ENCODE results near the gene GSE1.
"Not testable (repeated sequence)": the region's sequence is repeated elsewhere in the genome, so short reads cannot be mapped to it uniquely, and the experiment has no call there.

The GSE1 gene

DNA sequence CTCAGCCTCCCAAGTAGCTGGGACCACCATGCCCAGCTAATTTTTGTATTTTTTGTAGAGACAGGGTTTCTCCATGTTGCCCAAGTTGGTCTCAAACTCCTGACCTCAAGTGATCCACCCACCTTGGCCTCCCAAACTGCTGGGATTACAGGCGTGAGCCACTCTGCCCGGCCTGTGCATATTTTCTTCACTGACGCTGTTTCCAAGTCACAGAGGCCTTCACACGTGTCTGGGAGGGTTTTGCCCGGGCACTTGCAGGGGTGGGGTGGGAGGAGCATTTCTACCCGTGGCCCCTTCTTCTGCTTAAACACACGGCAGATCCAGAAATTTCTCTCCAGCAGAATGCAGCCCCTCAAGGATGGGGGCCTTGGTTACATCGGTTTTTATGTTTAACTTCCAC, 20.8 kb upstream of the GSE1 start:
- not testable (repeated sequence) for DNase-seq

DNA sequence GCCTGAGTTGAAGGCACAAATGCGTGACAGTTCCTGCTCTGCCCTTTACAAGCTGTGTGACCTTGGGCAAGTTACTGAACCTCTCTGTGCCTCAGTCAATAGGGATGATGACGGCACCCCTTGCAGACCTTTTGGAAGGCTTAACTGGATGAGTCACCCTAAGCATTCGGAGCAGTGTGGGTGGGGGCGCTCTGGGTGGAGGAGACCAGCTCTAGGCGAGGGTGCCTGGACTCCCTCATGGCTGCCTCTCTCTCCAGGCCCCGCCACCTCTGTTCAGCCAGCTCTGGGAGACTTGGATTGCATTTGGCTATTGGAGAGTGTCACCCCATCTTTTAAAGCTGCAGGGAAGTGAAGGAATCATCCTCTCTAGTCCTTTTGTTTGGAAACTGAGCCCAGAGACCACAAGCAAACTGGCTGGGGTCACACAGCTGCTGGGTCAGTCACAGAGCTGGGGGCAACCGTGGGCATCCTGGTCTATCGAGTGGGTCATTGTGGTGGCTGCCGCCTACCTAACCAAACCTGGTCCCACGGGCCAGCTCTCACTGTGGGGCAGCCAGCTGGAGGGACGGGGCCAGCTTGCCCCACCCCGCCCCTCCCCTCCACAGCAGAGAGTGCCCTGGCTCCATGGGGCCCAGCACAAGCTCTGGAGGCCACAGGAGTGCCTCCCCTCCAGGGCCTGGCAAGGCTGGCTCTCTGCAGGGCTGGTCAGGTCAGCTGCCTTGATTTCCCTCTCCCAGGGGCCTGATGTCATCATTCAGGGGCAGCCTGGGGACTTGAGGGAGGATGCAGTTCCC, 20.2 kb upstream of the GSE1 start:
- no peak for DNase-seq

DNA sequence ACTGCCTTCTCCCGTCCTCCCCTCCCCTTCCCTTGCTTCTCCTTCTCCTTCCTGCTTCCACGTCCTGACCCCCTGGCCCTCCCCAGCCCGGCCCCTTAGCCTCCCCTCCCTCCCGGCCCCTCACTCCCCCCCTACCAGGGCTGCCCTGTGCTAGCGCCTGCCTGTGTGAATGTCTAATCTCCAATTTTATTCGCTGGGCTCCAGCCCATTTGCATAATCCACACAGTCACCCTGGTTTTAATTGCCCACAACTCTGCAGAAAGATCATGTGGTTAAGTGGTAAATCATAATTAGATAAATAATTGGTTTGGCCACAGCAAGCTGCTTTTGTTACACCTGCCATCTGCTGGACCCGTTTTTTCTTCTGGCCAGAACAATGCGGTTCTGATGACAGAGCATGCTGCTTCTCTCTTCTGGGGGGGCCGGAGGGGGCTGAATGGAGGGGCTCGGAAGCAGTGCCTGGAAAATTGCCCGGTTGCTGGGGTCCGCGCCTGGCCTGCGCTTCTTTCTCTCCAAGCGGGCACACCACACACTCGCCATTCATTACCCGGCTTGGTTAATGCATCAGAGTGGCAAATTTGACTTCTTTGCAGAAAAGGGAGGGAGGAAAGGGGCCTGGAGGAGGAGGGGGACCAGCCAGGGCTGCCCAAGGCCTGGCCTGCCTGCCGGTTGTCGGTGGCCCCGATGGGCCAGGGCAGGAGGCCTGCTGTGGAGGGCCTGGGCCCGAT, 19.5 kb upstream of the GSE1 start:
- peak; percentile 86 for DNase-seq

DNA sequence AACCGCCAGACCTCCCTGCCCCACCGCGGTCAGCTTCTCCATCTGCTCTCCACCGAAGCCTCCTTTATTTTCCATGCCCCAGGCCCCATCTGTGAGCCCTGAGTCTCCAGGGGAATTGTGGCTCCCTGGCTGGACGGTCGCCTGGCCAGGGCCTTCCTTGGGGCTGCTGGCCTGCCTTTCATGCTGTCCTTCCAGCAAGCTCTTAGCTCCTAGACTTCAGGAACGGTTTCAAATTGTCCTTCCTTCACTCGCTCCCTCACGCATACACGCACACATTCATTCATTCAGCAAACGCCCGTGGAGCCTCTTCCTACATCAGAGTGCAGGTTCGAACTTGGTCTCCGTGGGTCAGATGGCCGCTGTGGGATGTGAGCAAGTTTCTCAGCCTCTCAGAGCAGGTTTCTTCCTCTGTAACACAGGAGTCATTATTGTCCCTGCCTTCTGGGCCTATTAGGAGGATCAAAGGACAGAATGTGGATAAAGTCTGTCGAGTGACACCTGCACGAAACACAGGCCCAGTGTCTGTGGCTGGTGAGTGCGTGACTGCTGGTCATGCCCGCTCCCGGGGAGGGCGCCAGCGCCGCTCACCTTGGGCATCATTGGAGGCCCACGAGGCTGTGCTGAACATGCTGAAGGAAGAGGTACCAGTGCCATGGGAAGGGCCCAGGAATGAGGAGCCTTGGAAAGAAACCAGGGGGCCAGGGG, 18.7 kb upstream of the GSE1 start:
- DNase-seq = no peak

DNA sequence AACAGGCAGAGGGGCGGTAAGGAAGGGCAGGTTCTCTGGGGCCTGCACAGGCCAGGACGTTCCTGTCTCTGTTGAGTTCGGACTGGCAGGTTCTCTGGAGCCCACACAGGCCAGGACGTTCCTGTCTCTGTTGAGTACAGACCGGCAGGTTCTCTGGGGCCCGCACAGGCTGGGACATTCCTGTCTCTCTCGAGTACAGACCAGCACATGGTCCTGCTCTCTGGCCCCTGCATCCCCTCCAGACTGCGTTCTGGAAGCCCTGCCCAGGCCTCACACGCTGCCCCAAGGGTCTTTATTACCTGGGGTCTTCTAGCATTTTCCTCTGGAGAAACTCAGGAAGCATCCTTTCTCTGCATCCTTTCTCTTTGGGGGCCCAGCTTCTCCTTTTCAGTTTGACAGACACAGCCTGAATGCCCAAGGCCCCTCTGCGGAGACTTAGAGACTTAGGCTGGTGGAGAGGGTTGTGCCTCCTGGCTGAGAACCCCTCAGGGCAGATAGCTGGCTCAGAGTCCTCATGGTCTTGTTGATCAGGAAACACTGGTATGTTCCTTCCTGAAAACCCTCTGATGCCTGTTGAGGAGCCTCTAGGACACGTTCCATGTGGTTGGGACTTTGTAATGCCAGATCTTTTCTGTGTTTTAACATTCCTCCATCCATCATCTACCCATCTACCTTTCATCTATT, 18.0 kb upstream of the GSE1 start:
- no peak for DNase-seq

DNA sequence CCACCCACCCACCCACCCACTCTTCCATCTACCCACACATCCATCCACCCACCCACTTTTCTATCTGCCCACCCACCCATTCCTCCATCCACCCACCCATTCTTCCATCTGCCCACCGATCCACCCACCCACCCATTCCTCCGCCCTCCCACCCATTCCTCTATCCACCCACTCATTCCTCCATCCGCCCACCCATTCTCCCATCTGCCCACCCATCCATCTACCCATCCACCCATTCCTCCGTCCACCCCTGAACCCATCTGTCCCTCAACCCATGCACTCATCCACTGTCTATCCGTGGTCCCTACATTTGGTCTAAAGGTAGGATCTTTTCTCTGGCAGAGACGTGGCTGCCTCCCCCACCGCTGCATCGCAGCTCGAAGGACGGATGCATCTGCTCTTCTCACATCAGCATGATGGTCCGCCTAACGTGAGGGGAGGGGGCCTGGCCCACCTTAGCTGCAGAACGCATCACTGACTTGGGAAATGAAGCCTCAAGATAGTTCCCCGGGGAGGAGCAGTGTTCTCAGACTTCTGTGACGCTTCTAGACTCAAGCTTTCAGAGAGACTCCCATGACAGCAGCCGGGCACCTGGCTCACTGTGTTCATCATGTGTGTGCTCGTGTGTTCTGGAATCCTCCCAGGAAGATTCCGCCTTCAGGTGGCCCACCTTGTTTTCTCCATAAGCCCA, 17.2 kb upstream of the GSE1 start:
- DNase-seq = no peak

DNA sequence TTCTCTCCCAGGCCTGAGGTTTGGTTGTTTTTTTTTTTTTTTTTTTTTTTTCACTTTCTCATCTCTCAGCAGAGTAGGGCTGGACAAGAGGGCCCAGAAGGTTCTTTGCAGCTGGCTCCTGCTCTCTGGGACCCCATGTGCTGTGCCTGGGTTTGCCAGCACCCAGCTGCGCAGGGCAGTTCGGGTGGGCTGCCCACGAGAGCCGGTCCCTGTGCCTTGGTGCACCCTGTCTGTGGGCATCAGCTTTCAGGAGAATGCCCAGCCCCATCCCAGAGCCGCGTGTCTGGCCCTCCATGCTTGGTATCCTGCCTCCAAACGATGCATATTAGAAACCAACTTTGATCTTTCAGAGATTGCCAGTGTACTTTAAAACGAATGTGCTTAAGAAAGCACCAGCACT, 15.0 kb upstream of the GSE1 start:
- no peak for DNase-seq

DNA sequence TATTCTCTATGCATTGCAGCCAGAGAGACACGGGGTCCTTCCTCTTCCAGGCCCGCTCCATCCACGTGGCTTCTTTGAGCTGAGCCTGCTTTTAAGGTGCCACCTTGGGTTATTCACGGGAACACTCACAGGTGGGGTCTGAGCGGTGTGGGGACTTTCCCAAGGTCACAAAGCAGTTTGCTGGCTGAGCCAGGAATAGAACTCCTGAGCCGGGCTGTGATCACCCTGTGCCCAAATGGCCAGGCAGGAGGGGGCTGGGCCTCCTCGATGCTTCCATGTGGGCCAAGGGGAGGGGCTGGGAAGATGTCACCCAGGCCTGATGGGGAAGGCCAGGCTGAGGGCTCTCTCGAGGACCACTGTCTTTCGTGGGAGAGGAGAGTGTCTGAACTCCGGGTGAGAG, 13.0 kb upstream of the GSE1 start:
- DNase-seq = no peak

DNA sequence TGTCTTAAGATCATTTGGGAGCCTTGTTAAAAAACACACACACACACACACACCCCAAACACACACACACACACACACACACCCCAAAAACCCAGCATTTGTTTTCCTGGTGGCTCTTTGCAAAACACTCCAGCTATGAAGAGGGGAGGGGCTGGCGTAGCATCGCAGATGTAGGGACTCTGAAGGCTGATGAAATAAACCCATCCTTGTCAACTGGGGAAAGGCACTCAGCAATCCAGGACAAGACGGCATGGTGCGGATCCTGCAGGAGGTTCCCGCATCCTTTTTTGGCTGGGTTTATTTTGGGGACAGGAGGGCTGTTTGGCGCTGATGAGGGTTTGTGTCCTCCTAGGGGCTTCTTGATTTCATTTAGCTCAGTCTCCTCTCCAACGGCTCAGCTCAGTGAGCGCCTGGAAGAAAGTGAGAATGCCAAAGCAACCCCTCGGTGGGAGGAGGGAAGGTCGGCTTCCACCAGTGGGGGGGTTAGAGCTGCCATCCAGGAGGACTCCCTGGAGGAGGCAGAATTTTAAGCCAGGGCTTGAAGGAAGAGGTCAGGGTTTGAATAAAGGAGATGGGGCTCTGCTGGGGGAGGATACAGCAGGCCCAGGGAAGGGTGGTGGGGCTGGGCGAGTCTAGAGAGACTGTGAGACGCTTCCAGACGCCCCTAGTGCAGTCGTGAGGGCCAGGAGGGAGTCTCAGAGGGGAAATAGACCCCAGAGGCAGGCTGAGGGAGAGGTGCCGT, 12.4 kb upstream of the GSE1 start:
- no peak for DNase-seq

DNA sequence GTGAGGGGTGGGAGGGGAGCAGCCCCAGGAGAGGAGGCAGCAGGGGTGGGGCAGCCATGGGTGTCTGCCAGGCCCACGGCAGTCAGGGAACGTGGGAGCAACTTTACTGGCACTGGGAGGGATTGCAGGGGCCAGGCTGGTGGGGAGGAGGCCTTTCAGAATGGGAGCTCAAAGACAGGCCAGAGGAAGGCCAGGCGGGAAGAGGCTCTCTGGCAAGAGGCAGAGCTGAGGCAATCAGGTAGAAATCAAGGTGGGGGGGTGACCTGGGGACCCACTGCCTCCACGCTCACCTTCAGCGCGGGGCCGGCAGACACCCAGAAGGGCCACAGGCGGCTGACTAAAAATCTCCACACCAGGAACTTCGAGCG, 11.9 kb upstream of the GSE1 start:
- no peak for DNase-seq

DNA sequence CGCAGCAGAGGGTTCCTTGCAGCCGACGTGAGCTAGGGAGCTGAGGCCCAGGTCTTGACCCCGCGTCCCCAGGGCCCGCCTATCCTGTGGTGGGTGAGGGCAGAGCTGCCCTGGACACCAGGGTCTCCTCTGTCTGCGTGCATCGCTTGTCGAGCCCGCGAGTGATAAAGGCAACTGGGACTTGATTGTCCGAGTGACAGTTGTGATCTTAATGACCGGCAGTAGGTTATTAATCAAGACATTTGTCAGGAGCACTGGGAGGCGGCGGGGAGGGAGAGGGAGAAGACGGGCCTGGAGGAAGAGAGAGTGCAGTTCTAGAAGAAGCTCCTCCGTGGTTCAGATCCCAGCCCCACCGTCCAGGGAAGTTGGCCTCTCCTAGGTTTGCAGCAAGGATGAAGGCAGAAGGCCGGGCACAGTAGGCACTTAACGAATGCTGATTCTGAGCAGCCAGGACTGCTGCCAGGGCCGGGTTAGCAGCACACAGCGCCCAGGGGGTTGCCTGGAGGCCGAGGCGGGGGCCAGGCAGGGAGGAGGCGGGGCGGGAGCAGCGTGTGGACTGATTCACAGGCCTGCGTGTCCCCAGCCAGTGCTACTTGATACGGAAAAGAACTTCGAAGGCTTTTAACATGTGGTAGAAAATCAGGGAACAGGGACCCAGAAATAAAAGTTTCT, 11.3 kb upstream of the GSE1 start:
- no peak for DNase-seq

DNA sequence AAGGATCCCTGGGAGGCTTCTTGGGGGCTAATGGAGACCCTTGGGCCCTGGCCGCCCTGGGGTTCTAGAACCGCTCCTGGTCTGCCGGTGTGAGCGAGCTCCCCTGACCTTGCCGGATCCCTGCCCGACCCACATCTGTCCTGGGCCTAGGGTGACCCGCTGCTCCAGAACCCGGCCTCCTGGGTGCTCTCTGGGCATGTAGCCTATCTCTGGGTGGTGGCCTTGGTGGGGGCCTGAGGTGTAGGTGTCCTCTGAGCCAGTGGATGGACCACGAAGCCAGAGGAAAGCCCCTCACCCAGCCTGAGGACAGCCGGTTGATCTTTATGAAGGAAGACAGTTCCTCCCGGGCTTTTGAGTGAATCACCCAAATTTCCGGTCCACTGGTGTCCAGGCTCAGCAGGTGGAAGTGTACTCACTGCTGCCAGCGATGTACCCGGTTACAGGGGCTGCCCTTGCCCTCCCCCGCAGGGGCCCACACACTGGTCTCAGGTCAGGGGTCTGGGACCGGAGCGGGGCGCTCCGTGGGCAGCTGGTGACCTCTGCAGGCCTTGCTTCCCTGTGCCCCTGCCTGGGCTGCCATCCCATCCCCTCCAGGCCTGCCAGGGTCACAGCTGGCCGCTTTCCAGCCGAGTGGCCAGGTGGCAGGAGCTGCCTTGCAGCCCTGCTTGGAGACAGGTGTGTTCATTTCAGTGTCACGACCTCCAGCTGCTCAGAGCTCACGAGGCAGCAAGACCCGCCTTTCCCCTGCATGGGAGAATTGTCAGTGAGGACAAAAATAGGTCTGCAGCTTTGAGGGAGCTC, 10.5 kb upstream of the GSE1 start:
- DNase-seq = peak; percentile 64

DNA sequence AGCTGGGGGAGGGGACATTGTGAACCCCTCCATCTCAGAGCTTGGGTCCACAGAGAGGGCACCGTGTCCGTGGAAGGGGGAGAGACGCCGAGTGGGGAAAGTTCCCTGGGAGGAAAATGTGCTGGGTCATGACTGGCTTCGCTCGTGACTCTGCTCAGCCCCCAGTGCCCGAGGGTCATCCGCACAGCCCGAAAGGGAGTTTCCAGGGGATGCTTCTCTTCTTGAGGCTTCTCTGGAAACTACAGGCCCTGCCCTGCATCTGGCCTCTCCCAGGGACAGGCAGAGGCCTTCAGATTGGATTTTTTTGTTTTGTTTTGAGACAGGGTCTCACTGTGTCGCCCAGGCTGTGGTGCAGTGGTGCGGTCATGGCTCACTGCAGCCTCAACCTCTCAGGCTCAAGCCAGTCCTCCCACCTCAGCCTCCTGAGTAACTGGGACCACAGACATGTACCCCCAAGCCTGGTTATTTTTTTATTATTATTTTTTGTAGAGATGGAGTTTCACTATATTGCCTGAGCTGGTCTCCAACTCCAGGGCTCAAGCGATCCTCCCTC, 9.8 kb upstream of the GSE1 start:
- no peak for DNase-seq

DNA sequence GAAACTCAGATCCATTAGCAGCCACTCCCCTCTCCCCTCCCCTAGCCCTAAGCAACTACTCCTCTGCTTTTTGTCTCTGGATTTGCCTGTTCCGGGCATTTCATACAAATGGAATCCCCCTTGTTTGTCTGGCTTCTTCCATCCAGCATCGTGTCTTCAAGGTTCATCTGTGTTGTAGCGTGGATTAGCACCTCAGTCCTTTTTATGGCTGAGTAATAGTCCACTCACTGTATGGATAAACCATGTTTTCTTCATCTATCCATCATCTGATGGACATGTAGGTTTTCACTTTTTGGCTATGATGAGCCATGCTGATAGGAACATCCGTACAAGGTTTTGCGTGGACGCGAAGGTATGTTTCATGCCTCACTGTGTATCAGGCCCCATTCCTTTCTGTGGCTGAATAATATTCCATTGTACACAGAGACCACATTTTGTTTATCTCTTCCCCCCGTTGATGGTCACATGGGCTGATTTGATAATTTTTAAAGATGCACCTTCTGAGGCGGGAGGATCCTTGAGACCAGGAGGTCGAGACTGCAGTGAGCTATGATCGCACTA, 8.9 kb upstream of the GSE1 start:
- DNase-seq = no peak

DNA sequence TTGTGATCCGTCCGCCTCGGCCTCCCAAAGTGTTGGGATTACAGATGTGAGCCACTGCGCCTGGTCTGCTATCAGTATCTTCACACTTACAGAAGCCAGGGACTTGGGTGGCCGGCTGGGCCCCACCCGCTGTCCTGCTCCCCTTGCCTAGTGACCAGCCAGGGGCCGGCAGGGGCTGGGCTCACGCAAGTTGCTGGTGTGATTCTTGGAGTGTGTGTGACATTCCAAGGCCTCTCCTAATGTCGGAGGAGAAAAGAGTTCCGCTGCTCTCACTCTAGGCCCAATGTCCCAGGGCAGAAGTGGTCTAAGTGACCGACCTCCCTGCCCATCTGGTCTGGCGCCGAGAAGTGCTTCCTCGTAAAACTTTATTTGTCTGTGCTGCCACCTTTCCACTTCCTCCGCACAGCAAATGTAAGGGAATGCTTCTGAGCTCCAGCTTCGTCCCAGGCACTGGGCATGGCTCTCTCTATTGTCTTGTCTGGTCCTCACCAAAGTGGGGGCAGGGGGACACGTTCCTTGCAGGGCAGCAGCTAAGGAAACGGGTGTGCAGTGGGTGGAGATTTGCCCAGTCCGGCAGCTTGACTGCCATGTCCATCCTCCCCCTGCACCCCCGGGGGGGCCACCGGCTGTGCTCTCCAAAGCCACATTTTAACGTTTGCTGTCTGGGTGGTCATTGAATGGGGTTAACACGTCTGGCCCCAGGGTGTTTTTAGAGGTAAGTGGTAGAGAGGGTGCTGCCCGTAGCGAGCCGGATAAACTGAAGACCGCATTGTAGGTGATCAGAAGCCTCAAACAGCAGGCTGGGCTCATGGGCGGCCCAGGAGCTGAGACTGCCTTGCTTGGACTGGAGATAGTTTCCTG, 7.8 kb upstream of the GSE1 start:
- no peak for DNase-seq

DNA sequence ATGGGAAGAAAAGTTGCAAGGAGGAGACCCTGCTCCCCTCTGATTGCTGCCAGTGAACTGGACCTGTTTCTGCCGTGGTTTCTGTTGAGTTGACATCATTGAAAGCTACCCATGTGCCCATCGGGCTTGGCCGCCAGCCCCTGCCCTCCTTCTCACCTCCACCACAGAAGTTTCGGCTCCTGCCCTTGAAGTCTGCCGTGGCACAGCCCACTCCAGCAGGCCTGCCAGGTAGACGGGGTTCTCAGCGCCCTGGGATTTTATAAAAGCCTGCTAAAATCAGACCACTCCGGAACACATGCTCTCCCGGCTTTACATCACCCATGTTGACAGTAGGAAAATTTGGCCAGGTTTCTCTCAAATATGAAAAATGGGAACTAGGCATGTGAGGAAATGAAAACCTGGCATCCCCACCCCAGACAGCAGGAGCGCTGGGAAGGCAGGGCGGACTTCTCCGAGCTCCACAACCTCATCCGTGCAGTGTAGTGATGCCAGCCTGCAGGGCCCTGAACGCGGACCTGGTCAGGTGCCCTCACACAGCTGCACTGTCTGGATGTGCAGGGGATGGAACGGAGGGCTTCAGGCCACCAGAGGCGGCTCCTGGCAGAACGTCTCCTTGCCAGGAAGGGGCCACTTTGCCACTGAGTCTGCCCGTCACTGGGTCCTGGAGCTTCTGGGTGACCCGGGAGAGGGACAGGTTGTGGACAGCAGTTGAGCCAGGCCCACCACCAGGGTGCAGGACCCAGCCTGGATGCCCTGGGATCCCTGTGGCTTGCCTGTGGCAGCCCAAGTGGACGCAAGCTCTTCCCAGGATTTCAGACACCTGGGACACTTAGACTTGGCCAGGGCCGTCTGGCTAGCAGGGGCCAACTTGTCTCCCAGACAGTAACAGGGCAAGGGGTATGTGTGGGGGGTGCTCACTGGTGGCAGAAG, 6.9 kb upstream of the GSE1 start:
- no peak for DNase-seq

DNA sequence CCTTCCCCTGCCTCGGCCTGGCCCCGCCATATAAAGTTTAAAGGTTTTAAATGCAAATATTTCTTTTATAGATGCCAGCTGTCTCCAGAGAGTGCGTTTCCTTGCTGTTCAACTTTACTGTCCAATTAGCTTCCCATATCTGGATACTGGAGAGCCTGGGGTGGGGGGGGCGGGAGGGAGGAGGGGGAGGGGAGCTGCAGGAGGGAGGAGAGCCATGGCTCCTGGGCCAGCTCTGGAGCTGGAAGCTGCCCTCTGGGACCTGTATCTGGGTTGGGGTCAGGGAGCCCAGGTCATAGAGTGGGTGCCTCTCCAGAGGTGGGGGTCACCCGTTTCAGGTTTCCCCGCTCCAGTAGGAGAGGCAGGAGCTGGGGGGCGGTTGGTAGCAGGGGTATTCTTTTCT, 6.2 kb upstream of the GSE1 start:
- DNase-seq = no peak

DNA sequence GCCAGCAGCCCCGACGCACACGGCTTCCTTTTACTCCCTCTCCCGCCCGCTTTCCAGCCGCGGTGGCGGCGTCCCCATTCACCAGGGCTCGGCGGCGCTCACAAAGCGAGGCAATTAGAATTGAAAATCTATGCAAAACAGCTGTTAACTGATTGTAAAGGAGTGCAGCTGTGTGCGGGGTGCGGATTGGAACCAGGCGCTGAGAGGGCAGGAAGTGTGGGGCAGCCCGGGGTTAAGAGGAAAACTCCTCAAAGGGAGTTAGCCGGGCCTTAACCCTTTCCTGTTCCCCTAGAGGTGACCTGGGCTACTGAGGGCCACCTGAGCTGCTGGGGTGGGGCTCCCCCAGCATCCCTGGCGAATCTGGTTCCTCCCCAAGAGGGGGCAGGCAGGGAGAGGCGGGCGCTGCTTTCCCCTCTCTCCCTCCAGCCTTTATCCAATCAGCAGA, 5.8 kb upstream of the GSE1 start:
- DNase-seq = no peak
